HCT116 (cell line): ENCODE measurements around the gene RIBC2. TPM values are rescaled to one million over a fixed set of nuclear protein-coding genes. Genes with fewer than 3 reads are reported as not detected.

Experiments used
- ATAC-seq: fragments of 200-7000 bp; cut with Tn5 transposase; 2 replicates; pipeline ENCODE4 v1.9.1; 2020; ENCODE audit warnings: mild to moderate bottlenecking, moderate library complexity
- Bru-seq: library from RNA; stranded (reverse); fragments of 400-500 nt; gene quantifications from one replicate; lab custom pipeline; 2021; lab: Mats Ljungman, UMichigan
- BruChase-seq, 2 experiments: library from RNA; stranded (reverse); fragments of 400-500 nt; gene quantifications; one replicate each; lab custom pipeline; 2021; lab: Mats Ljungman, UMichigan
- BruUV-seq: library from RNA; stranded (reverse); fragments of 400-500 nt; replicated peaks from 2 replicates; lab custom pipeline; 2021; lab: Mats Ljungman, UMichigan
- CTCF ChIA-PET: fragments of 300-600 bp; sonication (Branson Sonifier 250); formaldehyde crosslinking; loops from one replicate; lab custom pipeline; 2021; ENCODE audit warnings: antibody characterized with exemption; lab: Charles Lee
- POLR2A ChIA-PET: fragments of 300-600, 350-600 bp; sonication (Branson Sonifier 250); formaldehyde crosslinking; loops from one replicate; lab custom pipeline; 2021; ENCODE audit warnings: antibody characterized with exemption; lab: Charles Lee
- RAD21 ChIA-PET, 2 experiments: fragments of 300-600 bp; sonication (Branson Sonifier 250); formaldehyde crosslinking; loops; one replicate each; lab custom pipeline; 2023; ENCODE audit warnings: low total read pairs in 2 of 2; ENCODE audit not compliant: uncharacterized antibody in 2 of 2, unreplicated experiment in 2 of 2, low non-redundant PET in 1 of 2; lab: Charles Lee
- DNase-seq: peaks from one replicate; pipeline ENCODE4 v3.0.0-alpha.2; 2010; ENCODE audit warnings: low read depth, low spot score
- H2AFZ ChIP-seq: fragments of 200-600 bp; shearing (Covaris generic), sonication (generic); 2 replicates; pipeline ENCODE4 v1.6.1; 2017; ENCODE audit warnings: low read depth, mixed run types, mixed read lengths, antibody characterized with exemption, low read length; ENCODE audit not compliant: poor library complexity, severe bottlenecking
- H3K27ac ChIP-seq: 2 replicates; pipeline ENCODE4 v1.5.1; 2012; ENCODE audit warnings: low read depth, low read length
- H3K27me3 ChIP-seq: fragments of 200-600 bp; sonication (generic); 2 replicates; pipeline ENCODE4 v1.6.1; 2016; ENCODE audit warnings: mixed run types, low read length, mixed read lengths; ENCODE audit not compliant: insufficient read depth
- H3K36me3 ChIP-seq, 2 experiments: fragments of 200-500 bp in 1 of 2; fragments of 200-600 bp in 1 of 2; sonication (Bioruptor generic) in 1 of 2; sonication (generic) in 1 of 2; 2 replicates each; pipeline versions ENCODE4 v1.5.1 to v1.6.1; 2014 to 2016; ENCODE audit warnings: low read length in 2 of 2, inconsistent platforms in 1 of 2, mixed read lengths in 1 of 2, mixed run types in 1 of 2; ENCODE audit not compliant: insufficient read depth in 2 of 2, control insufficient read depth in 1 of 2
- H3K4me1 ChIP-seq, 2 experiments: fragments of 200-600 bp in 1 of 2; sonication (generic) in 1 of 2; 2 replicates each; pipeline versions ENCODE4 v1.5.1 to v1.6.1; 2012 to 2017; ENCODE audit warnings: low read length in 2 of 2, inconsistent platforms in 1 of 2, mild to moderate bottlenecking in 1 of 2, mixed read lengths in 1 of 2, mixed run types in 1 of 2, moderate library complexity in 1 of 2; ENCODE audit not compliant: insufficient read depth in 2 of 2, control insufficient read depth in 1 of 2
- H3K4me2 ChIP-seq: fragments of 200-600 bp; sonication (generic); 2 replicates; pipeline ENCODE4 v1.6.1; 2017; ENCODE audit warnings: mixed run types, low read length, mixed read lengths
- H3K4me3 ChIP-seq, 2 experiments: fragments of 200-600 bp in 1 of 2; sonication (generic) in 1 of 2; replicated peaks in 1 of 2; 2 replicates each; pipeline ENCODE4 v1.5.1; 2011 to 2016; ENCODE audit warnings: low read length in 2 of 2, control low read depth in 1 of 2, low read depth in 1 of 2, mild to moderate bottlenecking in 1 of 2, mixed read lengths in 1 of 2, mixed run types in 1 of 2
- H3K79me2 ChIP-seq: fragments of 200-600 bp; sonication (generic); 2 replicates; pipeline ENCODE4 v1.6.1; 2017; ENCODE audit warnings: mild to moderate bottlenecking, mixed run types, low read length, moderate library complexity, mixed read lengths; ENCODE audit not compliant: insufficient read depth
- H3K9ac ChIP-seq: fragments of 200-600 bp; sonication (generic); 2 replicates; pipeline ENCODE4 v1.6.1; 2016; ENCODE audit warnings: low read length, mixed read lengths
- H3K9me2 ChIP-seq: fragments of 200-600 bp; sonication (generic), shearing (Covaris generic); 2 replicates; pipeline ENCODE4 v1.6.1; 2017; ENCODE audit warnings: mixed run types, mild to moderate bottlenecking, moderate library complexity; ENCODE audit not compliant: insufficient read depth
- H3K9me3 ChIP-seq, 2 experiments: fragments of 200-500 bp in 1 of 2; fragments of 200-600 bp in 1 of 2; sonication (Bioruptor generic) in 1 of 2; sonication (generic) in 1 of 2; 2 replicates each; pipeline ENCODE4 v1.6.1; 2014 to 2017; ENCODE audit warnings: low read length in 2 of 2, mixed read lengths in 2 of 2, inconsistent platforms in 1 of 2, low read depth in 1 of 2, mild to moderate bottlenecking in 1 of 2, mixed run types in 1 of 2, moderate library complexity in 1 of 2; ENCODE audit not compliant: control insufficient read depth in 1 of 2, insufficient read depth in 1 of 2
- H4K20me1 ChIP-seq: fragments of 200-600 bp; sonication (generic), shearing (Covaris generic); 2 replicates; pipeline ENCODE4 v1.6.1; 2017; ENCODE audit warnings: mixed run types, mild to moderate bottlenecking, moderate library complexity; ENCODE audit not compliant: insufficient read depth
- CBX3 ChIP-seq: IDR thresholded peaks from 2 replicates; pipeline ENCODE4 v1.6.1; 2012; ENCODE audit warnings: low read depth
- EZH2 ChIP-seq: fragments of 200-600 bp; sonication (generic); IDR thresholded peaks from 2 replicates; pipeline ENCODE4 v1.6.1; 2017; ENCODE audit warnings: antibody characterized with exemption, mixed run types
- FOSL1 ChIP-seq: IDR thresholded peaks from 2 replicates; pipeline ENCODE4 v1.6.1; 2012; ENCODE audit warnings: low read depth
- POLR2AphosphoS5 ChIP-seq: IDR thresholded peaks from 2 replicates; pipeline ENCODE4 v1.6.1; 2011; ENCODE audit warnings: mild to moderate bottlenecking, low read depth, low read length, moderate library complexity
- SIN3A ChIP-seq: IDR thresholded peaks from 2 replicates; pipeline ENCODE4 v1.6.1; 2012; ENCODE audit warnings: low read depth
- SRF ChIP-seq: IDR thresholded peaks from 2 replicates; pipeline ENCODE4 v1.6.1; 2012; ENCODE audit warnings: low read depth
- ZFX ChIP-seq: fragments of 450-650 bp; IDR thresholded peaks from 2 replicates; pipeline ENCODE4 v1.6.1; 2017
- intact Hi-C: fragments of 100-400 bp; cut with micrococcal nuclease; formaldehyde crosslinking; loops from 2 replicates; pipeline ENCODE4 v1.10.0; 2022
- long read RNA-seq: library from polyadenylated mRNA; unstranded; transcript quantifications from one replicate; pipeline ENCODE4 v2.0.0, GENCODE V29; 2021; ENCODE audit not compliant: unreplicated experiment
- polyA plus RNA-seq: library from polyadenylated mRNA; unstranded; fragments of >200 nt; gene quantifications from 2 replicates; pipeline ENCODE4 v1.2.1, GENCODE V29; 2012; ENCODE audit warnings: missing spikeins
- total RNA-seq: library from RNA; stranded (reverse); gene quantifications from one replicate; pipeline ENCODE4 v1.2.1, GENCODE V29; 2021; ENCODE audit not compliant: unreplicated experiment
- TF ChIP-seq, protein P1 (sequence below): IDR thresholded peaks from 2 replicates; pipeline ENCODE4 v1.6.1; 2011; ENCODE audit warnings: mild to moderate bottlenecking, low read length, moderate library complexity; ENCODE audit not compliant: insufficient replicate concordance; ENCODE audit errors: extremely low read depth
- TF ChIP-seq, protein P2 (sequence below): IDR thresholded peaks from 2 replicates; pipeline ENCODE4 v1.6.1; 2012

The RIBC2 gene, protein sequence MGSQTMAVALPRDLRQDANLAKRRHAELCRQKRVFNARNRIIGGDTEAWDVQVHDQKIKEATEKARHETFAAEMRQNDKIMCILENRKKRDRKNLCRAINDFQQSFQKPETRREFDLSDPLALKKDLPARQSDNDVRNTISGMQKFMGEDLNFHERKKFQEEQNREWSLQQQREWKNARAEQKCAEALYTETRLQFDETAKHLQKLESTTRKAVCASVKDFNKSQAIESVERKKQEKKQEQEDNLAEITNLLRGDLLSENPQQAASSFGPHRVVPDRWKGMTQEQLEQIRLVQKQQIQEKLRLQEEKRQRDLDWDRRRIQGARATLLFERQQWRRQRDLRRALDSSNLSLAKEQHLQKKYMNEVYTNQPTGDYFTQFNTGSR
- total RNA-seq (8.3 TPM), Bru-seq, nascent RNA (percentile 57 among the genes with signal in this experiment), BruChase-seq, experiment 1, labeled RNA remaining after a 6-hour chase (percentile 43 among the genes with signal in this experiment), BruChase-seq, experiment 2, labeled RNA remaining after a 2-hour chase (percentile 50 among the genes with signal in this experiment)
- 3.5 and 3.6 TPM in 2 replicates for polyA plus RNA-seq
- long read RNA-seq, partial matches to known transcripts = 4 of 9 reads
- long read RNA-seq, other reads (novel, unspliced or antisense) = 2 of 9 reads

DNA sequence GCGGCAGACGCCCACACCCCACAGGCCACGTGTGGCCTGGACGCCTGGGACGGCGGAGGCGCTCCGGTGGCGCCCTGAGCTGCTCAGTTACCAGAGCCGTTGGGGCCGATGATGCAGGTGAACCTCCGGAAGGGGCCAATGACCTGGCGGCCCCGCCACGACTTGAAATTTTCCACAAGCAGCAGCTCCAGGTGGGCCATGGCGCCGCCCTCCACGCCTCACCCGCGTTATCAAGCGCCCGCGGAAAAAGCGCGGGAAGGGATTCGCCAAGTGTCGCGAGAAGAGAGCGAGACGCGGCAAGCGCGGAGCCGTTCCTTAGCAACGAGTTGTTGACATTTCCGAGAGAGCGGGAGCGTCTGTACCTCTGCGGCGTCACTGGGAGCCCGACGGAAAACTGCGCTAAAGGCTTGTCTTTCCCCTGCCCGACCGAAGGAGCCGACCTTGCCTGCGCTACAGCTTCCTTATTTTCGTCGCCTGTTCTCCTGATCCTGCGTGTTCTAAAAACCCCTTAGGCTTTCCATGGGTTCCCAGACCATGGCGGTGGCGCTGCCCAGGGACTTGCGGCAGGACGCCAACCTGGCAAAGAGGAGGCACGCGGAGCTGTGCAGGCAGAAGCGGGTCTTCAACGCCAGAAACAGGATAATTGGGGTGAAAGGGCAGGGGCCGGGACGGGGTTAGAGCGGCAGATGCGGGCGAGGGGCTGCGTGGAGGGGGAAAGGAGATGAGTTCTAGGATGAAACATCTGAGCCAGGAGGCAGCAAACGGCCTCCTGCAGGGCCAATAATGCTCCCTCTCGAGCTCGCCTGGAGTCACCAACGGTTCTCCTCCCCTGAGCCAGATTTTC is at the start of gene RIBC2, which contains the start of gene SMC1B:
Gene RIBC2 (plus strand): TSS at position 326 of the 844 bp plus-strand sequence. CDS start 194 bp downstream, at position 520.
Gene SMC1B (minus strand): TSS at position 232 of the 844 bp plus-strand sequence. CDS start 32 bp downstream, at position 200.
- intact Hi-C loops = no loop called here

More for the DNA sequence above, at the start of gene RIBC2, which contains the start of gene SMC1B:
- Histone ChIP-seq H2AFZ (peak within 1 kb of the TSS; percentile 64), H4K20me1 (no peaks in the 10 kb centered on the region), H3K9ac (peak within 1 kb of the TSS; percentile 84), H3K4me2 (peak within 1 kb of the TSS; percentile 90), H3K4me1 (peaks cover 9 to 14% of the 10 kb centered on the region in 2 experiments), H3K27ac (peak within 1 kb of the TSS; percentile 58), H3K9me3 (no peaks in the 10 kb centered on the region), H3K9me2 (no peaks in the 10 kb centered on the region), H3K4me3 (peak within 1 kb of the TSS; percentile 56 to 58), H3K36me3 (no peaks in the 10 kb centered on the region; a peak in 1 of 4 replicates), H3K27me3 (no peaks in the 10 kb centered on the region), H3K79me2 (no peaks in the 10 kb centered on the region)
- ChIA-PET RAD21 (no interaction called here), CTCF (no interaction called here), POLR2A (interaction anchor here (0.7 kb wide), 1 partner anchor 9 kb away, joined by 3 read pairs; no protein-coding TSS in a partner anchor)
- peak; percentile 93 for ATAC-seq
- TF ChIP-seq SRF (no peak), CBX3 (peak; percentile 92), POLR2AphosphoS5 (peak; percentile 35; the same call in 1 of the 2 replicates), SIN3A (peak; percentile 71; the same call in 1 of the 2 replicates), EZH2 (no peak), ZFX (no peak), FOSL1 (no peak)
- TF ChIP-seq, protein P1, sequence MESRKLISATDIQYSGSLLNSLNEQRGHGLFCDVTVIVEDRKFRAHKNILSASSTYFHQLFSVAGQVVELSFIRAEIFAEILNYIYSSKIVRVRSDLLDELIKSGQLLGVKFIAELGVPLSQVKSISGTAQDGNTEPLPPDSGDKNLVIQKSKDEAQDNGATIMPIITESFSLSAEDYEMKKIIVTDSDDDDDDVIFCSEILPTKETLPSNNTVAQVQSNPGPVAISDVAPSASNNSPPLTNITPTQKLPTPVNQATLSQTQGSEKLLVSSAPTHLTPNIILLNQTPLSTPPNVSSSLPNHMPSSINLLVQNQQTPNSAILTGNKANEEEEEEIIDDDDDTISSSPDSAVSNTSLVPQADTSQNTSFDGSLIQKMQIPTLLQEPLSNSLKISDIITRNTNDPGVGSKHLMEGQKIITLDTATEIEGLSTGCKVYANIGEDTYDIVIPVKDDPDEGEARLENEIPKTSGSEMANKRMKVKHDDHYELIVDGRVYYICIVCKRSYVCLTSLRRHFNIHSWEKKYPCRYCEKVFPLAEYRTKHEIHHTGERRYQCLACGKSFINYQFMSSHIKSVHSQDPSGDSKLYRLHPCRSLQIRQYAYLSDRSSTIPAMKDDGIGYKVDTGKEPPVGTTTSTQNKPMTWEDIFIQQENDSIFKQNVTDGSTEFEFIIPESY = peak; percentile 96
- TF ChIP-seq, protein P2, sequence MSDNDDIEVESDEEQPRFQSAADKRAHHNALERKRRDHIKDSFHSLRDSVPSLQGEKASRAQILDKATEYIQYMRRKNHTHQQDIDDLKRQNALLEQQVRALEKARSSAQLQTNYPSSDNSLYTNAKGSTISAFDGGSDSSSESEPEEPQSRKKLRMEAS = peak; percentile 98
- BruUV-seq = TSS peak; percentile 89
- peak; percentile 87 for DNase-seq
